OCI-LY7 (cell line): Measurements from ENCODE around the gene GLRX3. TPM values are rescaled to one million over a fixed set of nuclear protein-coding genes. Genes with fewer than 3 reads are reported as not detected.

Source experiments
- BruUV-seq: library from RNA; stranded (reverse); fragments of 400-500 nt; replicated peaks from 2 replicates; lab custom pipeline; 2021; lab: Mats Ljungman, UMichigan
- CTCF ChIA-PET: fragments of 300-600 bp; sonication (Branson Sonifier 250); formaldehyde crosslinking; loops from one replicate; lab custom pipeline; 2022; ENCODE audit warnings: antibody characterized with exemption; ENCODE audit not compliant: unreplicated experiment; lab: Charles Lee
- POLR2A ChIA-PET: fragments of 300-600 bp; sonication (Branson Sonifier 250); formaldehyde crosslinking; loops from one replicate; lab custom pipeline; 2022; ENCODE audit warnings: antibody characterized with exemption; lab: Charles Lee
- DNase-seq: peaks from one replicate; pipeline ENCODE4 v3.0.0-alpha.2; 2015; ENCODE audit warnings: low spot score
- H2AFZ ChIP-seq: fragments of 200-600 bp; sonication (generic), shearing (Covaris generic); 2 replicates; pipeline ENCODE4 v1.6.1; 2014; ENCODE audit warnings: mild to moderate bottlenecking, antibody characterized with exemption, low read length, moderate library complexity
- H3K27ac ChIP-seq: fragments of 200-600 bp; sonication (generic); 2 replicates; pipeline ENCODE4 v1.5.1; 2014; ENCODE audit warnings: mixed run types, low read depth, mild to moderate bottlenecking, moderate library complexity, low read length, inconsistent platforms; ENCODE audit not compliant: poor library complexity, severe bottlenecking
- H3K36me3 ChIP-seq: fragments of 200-600 bp; sonication (generic); 2 replicates; pipeline ENCODE4 v1.6.1; 2014; ENCODE audit warnings: mild to moderate bottlenecking, antibody characterized with exemption, low read length, moderate library complexity, mixed read lengths; ENCODE audit not compliant: insufficient read depth
- H3K4me1 ChIP-seq: fragments of 200-600 bp; sonication (generic); 2 replicates; pipeline ENCODE4 v1.5.1; 2014; ENCODE audit warnings: mild to moderate bottlenecking, low read length; ENCODE audit not compliant: insufficient read depth, poor library complexity, severe bottlenecking
- H3K4me2 ChIP-seq: fragments of 200-600 bp; sonication (generic); 2 replicates; pipeline ENCODE4 v1.6.1; 2014; ENCODE audit warnings: mild to moderate bottlenecking, low read length
- H3K4me3 ChIP-seq: fragments of 200-600 bp; sonication (generic); 2 replicates; pipeline ENCODE4 v1.5.1; 2014; ENCODE audit warnings: mild to moderate bottlenecking, low read depth, low read length; ENCODE audit not compliant: poor library complexity, severe bottlenecking
- H3K79me2 ChIP-seq: fragments of 200-600 bp; sonication (generic); 2 replicates; pipeline ENCODE4 v1.6.1; 2016; ENCODE audit warnings: low read depth, mild to moderate bottlenecking, low read length, moderate library complexity, mixed read lengths; ENCODE audit not compliant: insufficient read depth
- H3K9me2 ChIP-seq: fragments of 200-600 bp; sonication (generic); 2 replicates; pipeline ENCODE4 v1.6.1; 2016; ENCODE audit warnings: mild to moderate bottlenecking, low read length, mixed read lengths; ENCODE audit not compliant: insufficient read depth
- H3K9me3 ChIP-seq: fragments of 200-600 bp; sonication (generic); 2 replicates; pipeline ENCODE4 v1.6.1; 2014; ENCODE audit warnings: mild to moderate bottlenecking, mixed run types, low read length, mixed read lengths
- H4K20me1 ChIP-seq: fragments of 200-600 bp; sonication (generic); 2 replicates; pipeline ENCODE4 v1.6.1; 2014; ENCODE audit warnings: mild to moderate bottlenecking, antibody characterized with exemption, low read length, moderate library complexity, mixed read lengths; ENCODE audit not compliant: insufficient read depth
- CTCF ChIP-seq: fragments of 200-600 bp; sonication (generic); conservative IDR thresholded peaks from 2 replicates; pipeline ENCODE4 v1.5.1; 2014; ENCODE audit warnings: mild to moderate bottlenecking, antibody characterized with exemption, low read length, moderate library complexity, mixed read lengths
- EZH2phosphoT487 ChIP-seq: fragments of 200-600 bp; sonication (generic); IDR thresholded peaks from 2 replicates; pipeline ENCODE4 v1.6.1; 2018; ENCODE audit warnings: low read depth, borderline replicate concordance, mild to moderate bottlenecking, mixed run types, antibody characterized with exemption, low read length, moderate library complexity, mixed read lengths
- intact Hi-C: fragments of 100-400 bp; cut with micrococcal nuclease; formaldehyde crosslinking; loops from one replicate; pipeline ENCODE4 v1.10.0; 2022; ENCODE audit not compliant: unreplicated experiment
- total RNA-seq, 2 experiments: library from RNA; depleted of rRNA in 1 of 2; stranded (reverse); fragments of >200 nt in 1 of 2; shearing (Covaris generic) in 1 of 2; gene quantifications; 2 replicates each; pipeline ENCODE4 v1.2.3, GENCODE V29; 2014 to 2022

GLRX3 gene
- total RNA-seq, 2 experiments from 2014 or later: 83.2 to 117 TPM

- POLR2A ChIA-PET: interaction anchor here (0.9 to 1.3 kb wide), 3 partner anchors 9 to 11 kb away, joined by 4 to 5 read pairs (median 4); no protein-coding TSS in a partner anchor
Observed at GRCh38 chr10:130169136-130169859, 33.1 kb downstream of the GLRX3 start.

GRCh38 chr10:130171196-130171595, 35.0 kb downstream of the GLRX3 start:
- BruUV-seq: no TSS peak
- intact Hi-C loops: no loop called here
- CTCF ChIA-PET: no interaction called here
- Histone ChIP-seq H3K9me2 (no peaks in the 10 kb centered on the region), H4K20me1 (no peaks in the 10 kb centered on the region), H3K4me3 (no peak overlapping the region), H3K36me3 (peaks cover 94% of the 10 kb centered on the region), H3K79me2 (no peaks in the 10 kb centered on the region), H3K4me2 (no peak overlapping the region), H3K9me3 (no peaks in the 10 kb centered on the region), H3K27ac (no peak overlapping the region), H2AFZ (no peak overlapping the region), H3K4me1 (no peaks in the 10 kb centered on the region)
- POLR2A ChIA-PET: no interaction called here
- TF ChIP-seq CTCF: no peak
- TF ChIP-seq EZH2phosphoT487: no peak
- DNase-seq: no peak

More at GRCh38 chr10:130169136-130169859, 33.1 kb downstream of the GLRX3 start:
- CTCF ChIA-PET: no interaction called here
- no peak for DNase-seq
- Histone ChIP-seq H3K27ac (no peak overlapping the region), H3K9me2 (no peaks in the 10 kb centered on the region), H3K36me3 (peaks cover 98% of the 10 kb centered on the region), H3K4me3 (no peak overlapping the region), H3K9me3 (no peaks in the 10 kb centered on the region), H3K79me2 (no peaks in the 10 kb centered on the region), H2AFZ (no peak overlapping the region), H4K20me1 (no peaks in the 10 kb centered on the region), H3K4me2 (no peak overlapping the region), H3K4me1 (no peaks in the 10 kb centered on the region)
- BruUV-seq: no TSS peak
- intact Hi-C loops: no loop called here
- TF ChIP-seq CTCF (no peak), EZH2phosphoT487 (no peak)

GRCh38 chr10:130174328-130174727, 38.1 kb downstream of the GLRX3 start:
- ChIA-PET CTCF (no interaction called here), POLR2A (no interaction called here)

More at GRCh38 chr10:130174328-130174727, 38.1 kb downstream of the GLRX3 start:
- DNase-seq: no peak
- intact Hi-C loops: no loop called here
- H3K9me3 ChIP-seq: no peaks in the 10 kb centered on the region
- peaks cover 71% of the 10 kb centered on the region for H3K36me3 ChIP-seq
- H3K4me2 ChIP-seq: no peak overlapping the region
- no peaks in the 10 kb centered on the region for H3K9me2 ChIP-seq
- no peak overlapping the region for H2AFZ ChIP-seq
- H3K4me1 ChIP-seq: no peaks in the 10 kb centered on the region
- H3K4me3 ChIP-seq: no peak overlapping the region
- TF ChIP-seq EZH2phosphoT487 (no peak), CTCF (no peak)
- no TSS peak for BruUV-seq
- no peak overlapping the region for H3K27ac ChIP-seq
- no peaks in the 10 kb centered on the region for H4K20me1 ChIP-seq
- no peaks in the 10 kb centered on the region for H3K79me2 ChIP-seq
